Central memory CD8-positive, alpha-beta T cell (primary cell): Measurements from ENCODE around the gene PTGDR.

Experiments used
- ATAC-seq: fragments of 150-1000 bp; cut with Tn5 transposase; replicated peaks from 2 replicates; pipeline ENCODE4 v1.10.0; 2022; ENCODE audit warnings: mild to moderate bottlenecking, moderate FRiP score, moderate number of reproducible peaks; ENCODE audit not compliant: poor library complexity, severe bottlenecking; ENCODE audit errors: extremely low read depth
- DNase-seq, 2 donors: peaks; one replicate each; pipeline ENCODE4 v3.0.0; 2021; ENCODE audit warnings: low spot score in 2 of 2
- H3K27ac Mint-ChIP-seq: one replicate; pipeline ENCODE4 v1.8.0; 2022; ENCODE audit warnings: low read depth, mild to moderate bottlenecking, moderate library complexity, mixed read lengths
- H3K27me3 Mint-ChIP-seq: one replicate; pipeline ENCODE4 v1.8.0; 2022; ENCODE audit warnings: mixed read lengths
- H3K36me3 Mint-ChIP-seq: one replicate; pipeline ENCODE4 v1.8.0; 2022; ENCODE audit warnings: mild to moderate bottlenecking, moderate library complexity, mixed read lengths; ENCODE audit not compliant: insufficient read depth
- H3K4me1 Mint-ChIP-seq: one replicate; pipeline ENCODE4 v1.8.0; 2022; ENCODE audit warnings: mixed read lengths
- H3K4me3 Mint-ChIP-seq: one replicate; pipeline ENCODE4 v1.8.0; 2022; ENCODE audit warnings: mild to moderate bottlenecking, moderate library complexity, mixed read lengths
- H3K9me3 Mint-ChIP-seq: one replicate; pipeline ENCODE4 v1.8.0; 2022; ENCODE audit warnings: mixed read lengths

Gene PTGDR

DNA sequence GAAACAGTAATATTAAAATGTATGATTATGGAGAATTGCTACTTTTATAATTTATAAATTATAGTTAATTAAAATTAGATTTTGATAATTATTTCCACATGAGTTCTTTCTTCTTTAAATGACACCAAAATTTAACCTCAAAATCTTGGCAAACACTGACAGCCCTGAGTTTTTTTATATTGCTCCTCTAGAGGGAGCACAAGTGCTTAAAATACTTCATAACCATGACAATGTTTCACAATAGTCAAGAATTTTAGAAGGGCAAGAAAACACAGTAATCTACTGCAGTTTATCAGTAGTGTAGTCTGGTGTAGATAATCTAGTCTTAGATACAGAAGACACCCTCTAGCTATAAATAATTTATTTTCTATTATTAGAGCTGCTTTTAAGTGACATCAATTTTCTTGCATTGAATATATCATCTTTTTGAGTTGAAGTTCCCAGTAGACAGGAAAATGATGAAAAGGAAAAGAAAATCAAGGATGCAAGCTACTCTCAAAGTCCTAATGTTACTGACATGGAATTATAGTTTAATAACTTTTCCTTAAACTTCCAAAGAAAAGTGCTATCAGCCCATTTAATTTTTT lies 32.3 kb downstream of the PTGDR start:
- Mint-ChIP-seq H3K4me1 (peaks cover 41% of the 10 kb centered on the region), H3K27me3 (no peaks in the 10 kb centered on the region), H3K4me3 (no peak overlapping the region), H3K9me3 (no peaks in the 10 kb centered on the region), H3K36me3 (no peaks in the 10 kb centered on the region), H3K27ac (no peak overlapping the region)
- ATAC-seq (peak; percentile 72), DNase-seq (no peak)

DNA sequence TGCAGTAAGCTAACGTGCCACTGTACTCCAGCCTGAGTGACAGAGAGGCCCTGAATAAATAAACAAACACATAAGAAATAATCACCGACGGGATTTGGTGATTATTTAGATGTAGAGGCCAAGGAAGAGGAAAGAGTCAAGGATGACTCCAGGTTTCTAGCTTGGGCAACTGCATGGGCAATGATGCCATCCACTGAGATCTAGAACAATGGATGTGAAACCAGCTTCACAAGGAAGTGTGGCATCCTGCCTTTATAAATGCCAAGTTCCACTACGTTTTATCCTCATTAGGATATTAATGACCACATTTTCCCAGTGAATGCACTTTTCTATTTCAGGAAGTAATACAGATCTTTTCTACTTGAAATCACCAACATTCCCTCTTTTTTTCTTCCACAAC lies 35.7 kb downstream of the PTGDR start:
- DNase-seq (no peak), ATAC-seq (no peak)
- no peak overlapping the region for H3K4me3 Mint-ChIP-seq
- peak overlapping the region; percentile 39 for H3K27ac Mint-ChIP-seq
- H3K4me1 Mint-ChIP-seq: peaks cover 57% of the 10 kb centered on the region
- no peaks in the 10 kb centered on the region for H3K36me3 Mint-ChIP-seq
- H3K27me3 Mint-ChIP-seq: no peaks in the 10 kb centered on the region
- no peaks in the 10 kb centered on the region for H3K9me3 Mint-ChIP-seq

DNA sequence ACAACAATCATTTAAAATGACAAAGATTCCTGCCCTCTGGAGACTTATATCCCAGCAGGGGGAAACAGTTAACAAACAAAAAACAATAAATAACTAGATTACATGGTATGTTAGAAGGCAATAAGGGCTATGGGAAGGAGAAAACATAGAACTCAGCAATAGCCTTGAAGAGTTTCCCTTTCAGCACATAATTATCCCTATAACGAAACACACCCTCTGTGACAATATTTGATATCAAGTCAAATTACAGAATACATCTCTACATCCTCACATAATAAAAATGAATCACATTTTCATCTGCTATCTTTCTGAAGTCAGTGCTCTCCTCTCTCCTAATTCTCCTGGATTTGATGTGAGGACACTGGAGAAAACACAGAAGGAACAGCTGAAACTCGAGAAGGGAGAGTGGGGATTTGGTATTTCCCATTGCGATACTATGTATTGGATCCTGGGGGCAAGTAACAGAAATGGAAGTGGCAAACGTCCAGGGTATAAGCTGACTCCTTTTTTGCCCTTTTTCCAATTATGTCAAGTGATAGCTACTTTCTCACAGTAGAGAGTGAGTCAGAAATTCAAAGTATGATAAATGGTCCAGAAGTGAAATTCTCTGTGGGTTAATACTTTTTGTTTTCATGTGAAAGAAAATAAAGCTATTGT lies 36.9 kb downstream of the PTGDR start:
- H3K36me3 Mint-ChIP-seq: no peaks in the 10 kb centered on the region

DNA sequence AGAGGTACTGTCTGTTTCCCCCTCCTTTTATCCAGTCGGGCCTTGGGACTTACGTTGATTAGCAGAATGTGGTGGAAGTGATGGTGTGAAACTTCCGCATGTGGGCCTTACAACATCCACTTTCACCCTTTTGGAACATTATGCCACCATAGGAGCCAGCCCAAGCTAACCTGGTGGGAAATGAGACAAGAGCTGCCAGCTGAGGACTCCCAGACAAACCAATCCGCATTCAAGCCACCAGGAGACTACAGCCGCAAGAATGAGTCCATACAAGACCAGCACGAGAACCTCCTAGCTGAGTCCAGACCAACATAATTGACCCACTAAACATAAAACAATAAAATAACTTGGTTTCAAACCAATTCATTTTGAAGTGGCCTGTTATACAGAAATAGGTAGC lies 37.5 kb downstream of the PTGDR start:
- no peaks in the 10 kb centered on the region for H3K27me3 Mint-ChIP-seq
- no peak for DNase-seq
- H3K27ac Mint-ChIP-seq: no peak overlapping the region
- no peaks in the 10 kb centered on the region for H3K36me3 Mint-ChIP-seq
- no peak for ATAC-seq
- H3K4me3 Mint-ChIP-seq: no peak overlapping the region
- peaks cover 53% of the 10 kb centered on the region for H3K4me1 Mint-ChIP-seq
- H3K9me3 Mint-ChIP-seq: no peaks in the 10 kb centered on the region

More for the DNA sequence above, 36.9 kb downstream of the PTGDR start:
- DNase-seq: no peak
- Mint-ChIP-seq H3K4me1 (peaks cover 59% of the 10 kb centered on the region), H3K27ac (peak overlapping the region; percentile 39), H3K9me3 (no peaks in the 10 kb centered on the region), H3K27me3 (no peaks in the 10 kb centered on the region), H3K4me3 (no peak overlapping the region)
- no peak for ATAC-seq

DNA sequence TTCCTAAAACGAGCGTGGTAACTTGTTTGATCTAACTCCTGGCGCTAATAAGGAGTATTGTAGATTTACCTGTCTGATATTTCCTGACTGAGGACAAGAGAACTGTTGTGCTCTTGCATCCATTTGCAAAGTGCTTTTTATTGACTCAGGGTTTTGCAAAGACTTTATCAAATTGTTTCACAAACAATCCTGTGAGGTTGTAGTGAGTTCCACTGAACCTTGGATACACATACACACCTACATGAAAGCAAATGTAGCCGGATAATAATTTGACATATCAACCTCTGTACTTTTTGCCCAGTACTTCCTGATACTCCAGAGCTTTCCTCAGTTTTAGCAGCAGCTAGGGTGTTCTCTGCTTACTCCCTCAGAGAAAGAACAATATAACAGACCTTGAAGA lies 39.9 kb downstream of the PTGDR start:
- peaks cover 55% of the 10 kb centered on the region for H3K4me1 Mint-ChIP-seq
- H3K36me3 Mint-ChIP-seq: peaks cover 7% of the 10 kb centered on the region
- no peaks in the 10 kb centered on the region for H3K9me3 Mint-ChIP-seq
- ATAC-seq (no peak), DNase-seq (no peak)
- no peak overlapping the region for H3K4me3 Mint-ChIP-seq
- peak overlapping the region; percentile 56 for H3K27ac Mint-ChIP-seq
- H3K27me3 Mint-ChIP-seq: no peaks in the 10 kb centered on the region

DNA sequence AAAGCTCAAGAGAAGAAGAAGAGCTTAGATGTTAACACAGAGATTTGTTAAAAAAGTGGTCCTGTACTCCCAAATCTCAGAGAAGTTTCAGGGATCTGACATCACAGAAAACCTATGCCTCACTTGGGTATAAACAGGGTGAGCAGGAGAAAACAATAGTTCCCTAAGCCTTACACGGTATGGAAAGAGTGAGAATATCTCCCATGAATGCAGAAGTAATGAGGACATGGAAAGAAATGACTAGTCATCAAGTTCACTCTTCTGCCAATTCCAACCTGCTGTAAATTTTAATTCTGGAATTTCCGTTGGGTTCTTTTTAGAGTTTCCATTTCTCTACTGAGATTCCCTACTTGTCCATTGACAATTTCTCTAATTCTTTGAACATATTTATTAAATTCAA lies 40.4 kb downstream of the PTGDR start:
- H3K4me3 Mint-ChIP-seq: no peak overlapping the region
- ATAC-seq (no peak), DNase-seq (no peak)
- H3K27me3 Mint-ChIP-seq: no peaks in the 10 kb centered on the region
- no peaks in the 10 kb centered on the region for H3K9me3 Mint-ChIP-seq
- H3K36me3 Mint-ChIP-seq: peaks cover 7% of the 10 kb centered on the region
- peak overlapping the region; percentile 56 for H3K27ac Mint-ChIP-seq
- peaks cover 55% of the 10 kb centered on the region for H3K4me1 Mint-ChIP-seq

DNA sequence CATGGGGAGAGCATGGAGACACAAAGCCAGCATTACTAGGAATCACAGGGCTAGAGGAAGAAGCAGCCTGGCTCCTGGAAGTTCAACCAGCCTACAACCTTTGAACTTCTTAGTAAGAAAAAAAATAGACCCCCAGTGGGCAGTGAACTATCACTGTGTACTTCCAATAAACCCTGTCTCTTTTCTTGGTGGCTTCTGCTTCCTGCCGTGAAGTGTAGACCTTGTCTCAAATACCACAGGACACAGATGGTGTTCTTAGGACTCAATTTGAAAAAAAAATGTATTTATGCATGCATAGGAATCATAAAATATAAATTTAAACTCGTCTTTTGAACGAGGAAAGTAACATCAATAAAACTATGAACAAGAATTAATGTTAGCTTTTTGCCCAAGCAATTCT lies 43.0 kb downstream of the PTGDR start:
- DNase-seq (no peak), ATAC-seq (no peak)
- Mint-ChIP-seq H3K4me1 (peaks cover 64% of the 10 kb centered on the region), H3K9me3 (no peaks in the 10 kb centered on the region), H3K4me3 (peak overlapping the region; percentile 98), H3K36me3 (peaks cover 24% of the 10 kb centered on the region), H3K27ac (no peak overlapping the region), H3K27me3 (no peaks in the 10 kb centered on the region)

DNA sequence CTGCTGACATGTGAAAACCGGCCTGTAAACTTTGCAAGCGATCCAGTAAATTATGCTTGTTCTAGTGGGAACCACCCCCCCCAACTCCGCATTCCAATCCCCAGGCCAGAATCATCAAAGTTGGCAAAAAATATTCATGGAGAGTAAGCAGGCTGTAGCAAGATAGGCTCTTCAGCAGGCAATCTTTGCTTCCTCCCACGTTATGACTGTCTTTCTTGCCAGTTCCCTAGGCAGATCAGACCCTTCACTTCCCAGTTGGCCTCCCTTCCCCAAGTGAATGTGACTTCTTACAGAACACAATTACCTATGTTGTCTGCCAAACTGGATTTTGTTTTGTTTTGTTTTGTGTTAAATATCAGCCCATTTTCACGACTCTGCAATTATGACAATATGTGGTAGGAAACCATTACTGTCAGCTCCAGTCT lies 45.4 kb downstream of the PTGDR start:
- ATAC-seq (no peak), DNase-seq (no peak)
- Mint-ChIP-seq H3K4me1 (peaks cover 72% of the 10 kb centered on the region), H3K27ac (peak overlapping the region; percentile 14), H3K36me3 (peaks cover 24% of the 10 kb centered on the region), H3K27me3 (no peaks in the 10 kb centered on the region), H3K4me3 (peak overlapping the region; percentile 98), H3K9me3 (no peaks in the 10 kb centered on the region)

DNA sequence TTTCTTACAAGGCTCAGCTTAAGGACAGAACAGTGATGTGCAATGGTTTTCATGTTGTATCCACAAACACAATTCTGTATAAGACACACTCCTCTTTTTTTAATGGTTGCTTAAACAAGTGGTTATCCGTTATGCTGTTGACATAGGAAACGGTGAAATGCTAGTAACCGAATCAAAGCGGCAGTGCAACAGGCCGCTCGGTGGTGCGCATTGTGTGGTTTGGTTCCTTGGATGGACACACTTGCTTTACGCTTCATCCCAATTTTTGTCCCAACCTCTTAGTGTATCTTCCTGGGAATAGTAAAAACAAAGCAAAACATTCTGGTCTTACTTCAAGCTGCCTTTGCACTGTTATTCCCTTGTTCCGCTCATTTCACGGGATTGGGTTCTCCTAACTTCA lies 46.0 kb downstream of the PTGDR start:
- Mint-ChIP-seq H3K9me3 (no peaks in the 10 kb centered on the region), H3K27ac (peak overlapping the region; percentile 94), H3K4me1 (peaks cover 72% of the 10 kb centered on the region), H3K36me3 (peaks cover 24% of the 10 kb centered on the region), H3K27me3 (no peaks in the 10 kb centered on the region), H3K4me3 (peak overlapping the region; percentile 98)
- ATAC-seq: no peak
- no peak for DNase-seq

DNA sequence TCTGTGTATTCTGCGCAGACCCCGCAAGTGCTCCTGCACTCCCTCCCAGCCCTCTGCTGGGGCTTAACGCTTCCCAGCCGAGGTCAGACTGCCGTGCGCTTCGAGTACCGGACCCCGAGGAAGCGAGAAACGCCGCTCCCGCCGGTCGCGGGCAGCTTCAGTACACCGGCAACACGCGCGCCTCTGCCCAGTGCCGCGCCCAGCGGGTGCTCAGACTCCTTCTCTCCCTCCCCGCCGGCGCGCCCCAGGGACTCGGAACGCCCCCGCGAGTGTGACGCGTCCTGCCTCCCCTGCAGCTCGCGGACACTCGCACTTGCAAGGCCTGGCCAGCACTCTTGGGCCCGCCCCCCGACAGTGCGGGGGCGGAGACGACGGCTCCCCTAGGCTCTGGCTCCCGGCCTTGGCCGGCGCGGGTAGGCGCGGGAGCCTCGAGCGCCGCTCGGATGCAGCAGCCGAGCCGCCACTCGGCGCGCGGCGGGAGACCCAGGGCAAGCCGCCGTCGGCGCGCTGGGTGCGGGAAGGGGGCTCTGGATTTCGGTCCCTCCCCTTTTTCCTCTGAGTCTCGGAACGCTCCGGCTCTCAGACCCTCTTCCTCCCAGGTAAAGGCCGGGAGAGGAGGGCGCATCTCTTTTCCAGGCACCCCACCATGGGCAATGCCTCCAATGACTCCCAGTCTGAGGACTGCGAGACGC lies 46.6 kb downstream of the PTGDR start, which contains the start of gene PTGER2:
PTGER2 (plus strand) TSS at position 410 of the 692 bp plus-strand sequence; CDS start at position 647, 237 bp downstream.
- Mint-ChIP-seq H3K36me3 (peaks cover 24% of the 10 kb centered on the region), H3K4me1 (peaks cover 78% of the 10 kb centered on the region), H3K27ac (peak within 1 kb of the TSS; percentile 94), H3K4me3 (peak within 1 kb of the TSS; percentile 98), H3K9me3 (no peaks in the 10 kb centered on the region), H3K27me3 (no peaks in the 10 kb centered on the region)
- ATAC-seq: peak; percentile 55
- peak; percentile 55 to 56 for DNase-seq

DNA sequence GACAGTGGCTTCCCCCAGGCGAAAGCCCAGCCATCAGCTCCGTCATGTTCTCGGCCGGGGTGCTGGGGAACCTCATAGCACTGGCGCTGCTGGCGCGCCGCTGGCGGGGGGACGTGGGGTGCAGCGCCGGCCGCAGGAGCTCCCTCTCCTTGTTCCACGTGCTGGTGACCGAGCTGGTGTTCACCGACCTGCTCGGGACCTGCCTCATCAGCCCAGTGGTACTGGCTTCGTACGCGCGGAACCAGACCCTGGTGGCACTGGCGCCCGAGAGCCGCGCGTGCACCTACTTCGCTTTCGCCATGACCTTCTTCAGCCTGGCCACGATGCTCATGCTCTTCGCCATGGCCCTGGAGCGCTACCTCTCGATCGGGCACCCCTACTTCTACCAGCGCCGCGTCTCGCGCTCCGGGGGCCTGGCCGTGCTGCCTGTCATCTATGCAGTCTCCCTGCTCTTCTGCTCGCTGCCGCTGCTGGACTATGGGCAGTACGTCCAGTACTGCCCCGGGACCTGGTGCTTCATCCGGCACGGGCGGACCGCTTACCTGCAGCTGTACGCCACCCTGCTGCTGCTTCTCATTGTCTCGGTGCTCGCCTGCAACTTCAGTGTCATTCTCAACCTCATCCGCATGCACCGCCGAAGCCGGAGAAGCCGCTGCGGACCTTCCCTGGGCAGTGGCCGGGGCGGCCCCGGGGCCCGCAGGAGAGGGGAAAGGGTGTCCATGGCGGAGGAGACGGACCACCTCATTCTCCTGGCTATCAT lies 47.3 kb downstream of the PTGDR start:
- H3K9me3 Mint-ChIP-seq: no peaks in the 10 kb centered on the region
- H3K4me1 Mint-ChIP-seq: peaks cover 85% of the 10 kb centered on the region
- H3K4me3 Mint-ChIP-seq: peak overlapping the region; percentile 98
- peak; percentile 36 for ATAC-seq
- peak overlapping the region; percentile 94 for H3K27ac Mint-ChIP-seq
- H3K27me3 Mint-ChIP-seq: no peaks in the 10 kb centered on the region
- peaks cover 24% of the 10 kb centered on the region for H3K36me3 Mint-ChIP-seq
- peak in 1 of 2 donors; percentile 21 for DNase-seq

DNA sequence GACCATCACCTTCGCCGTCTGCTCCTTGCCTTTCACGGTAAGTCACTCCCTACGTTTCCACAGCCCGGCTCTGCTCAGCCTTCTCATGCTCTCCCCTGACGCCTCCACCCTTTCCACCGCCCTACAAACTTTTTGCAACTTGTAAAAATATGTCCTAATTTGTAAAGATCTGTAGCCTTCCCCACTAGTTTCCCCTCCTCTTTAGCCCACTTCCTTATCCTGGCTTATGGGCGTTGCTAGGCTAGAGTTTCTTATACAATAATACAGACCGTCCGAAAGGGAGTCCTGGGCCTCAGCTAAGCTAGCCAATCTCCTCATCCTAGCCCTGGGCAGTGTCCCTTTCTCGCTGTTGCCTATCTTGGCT lies 47.8 kb downstream of the PTGDR start:
- no peaks in the 10 kb centered on the region for H3K9me3 Mint-ChIP-seq
- no peak for DNase-seq
- peaks cover 24% of the 10 kb centered on the region for H3K36me3 Mint-ChIP-seq
- peak overlapping the region; percentile 94 for H3K27ac Mint-ChIP-seq
- no peak for ATAC-seq
- H3K4me1 Mint-ChIP-seq: peaks cover 91% of the 10 kb centered on the region
- H3K27me3 Mint-ChIP-seq: no peaks in the 10 kb centered on the region
- peak overlapping the region; percentile 98 for H3K4me3 Mint-ChIP-seq
